HFF-Myc (cell line): Measurements from ENCODE around the gene RAD51B.
A peak's percentile ranks its signal among the peaks of the same experiment; 100 is the strongest.

Source experiments
- DNase-seq: peaks from one replicate; pipeline ENCODE4 v3.0.0-alpha.2; 2011; ENCODE audit warnings: low read depth; ENCODE audit errors: extremely low read depth
- H3K4me3 ChIP-seq: replicated peaks from 2 replicates; pipeline ENCODE4 v1.5.1; 2011; ENCODE audit warnings: low read depth, mild to moderate bottlenecking, control low read depth, low read length
- TF ChIP-seq, protein P1 (sequence below): IDR thresholded peaks from 2 replicates; pipeline ENCODE4 v1.5.1; 2012; ENCODE audit warnings: mild to moderate bottlenecking, low read depth, low read length, control low read depth; ENCODE audit errors: missing control alignments

RAD51B gene

DNA sequence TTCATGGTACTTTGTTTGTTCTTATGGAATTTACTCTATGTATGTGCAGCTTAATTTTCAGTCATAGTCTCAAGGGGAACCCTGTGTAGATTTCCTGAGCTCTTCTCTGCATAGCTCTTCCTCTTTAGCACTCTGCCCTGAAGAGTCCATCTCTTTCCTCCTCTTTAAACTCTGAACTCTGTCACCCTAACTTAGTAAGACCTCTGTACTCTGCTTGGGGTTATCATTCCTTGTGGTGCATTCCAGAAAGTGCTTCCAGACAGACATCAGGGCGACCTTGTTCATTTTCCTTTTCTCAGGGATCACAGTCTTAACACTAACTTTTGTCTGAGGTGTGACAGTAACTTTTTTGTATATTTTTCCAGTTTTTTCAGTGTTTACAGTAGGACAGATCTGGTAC, 179.3 kb downstream of the RAD51B start:
- TF ChIP-seq, protein P1, sequence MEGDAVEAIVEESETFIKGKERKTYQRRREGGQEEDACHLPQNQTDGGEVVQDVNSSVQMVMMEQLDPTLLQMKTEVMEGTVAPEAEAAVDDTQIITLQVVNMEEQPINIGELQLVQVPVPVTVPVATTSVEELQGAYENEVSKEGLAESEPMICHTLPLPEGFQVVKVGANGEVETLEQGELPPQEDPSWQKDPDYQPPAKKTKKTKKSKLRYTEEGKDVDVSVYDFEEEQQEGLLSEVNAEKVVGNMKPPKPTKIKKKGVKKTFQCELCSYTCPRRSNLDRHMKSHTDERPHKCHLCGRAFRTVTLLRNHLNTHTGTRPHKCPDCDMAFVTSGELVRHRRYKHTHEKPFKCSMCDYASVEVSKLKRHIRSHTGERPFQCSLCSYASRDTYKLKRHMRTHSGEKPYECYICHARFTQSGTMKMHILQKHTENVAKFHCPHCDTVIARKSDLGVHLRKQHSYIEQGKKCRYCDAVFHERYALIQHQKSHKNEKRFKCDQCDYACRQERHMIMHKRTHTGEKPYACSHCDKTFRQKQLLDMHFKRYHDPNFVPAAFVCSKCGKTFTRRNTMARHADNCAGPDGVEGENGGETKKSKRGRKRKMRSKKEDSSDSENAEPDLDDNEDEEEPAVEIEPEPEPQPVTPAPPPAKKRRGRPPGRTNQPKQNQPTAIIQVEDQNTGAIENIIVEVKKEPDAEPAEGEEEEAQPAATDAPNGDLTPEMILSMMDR = no peak
- no peak overlapping the region for H3K4me3 ChIP-seq

DNA sequence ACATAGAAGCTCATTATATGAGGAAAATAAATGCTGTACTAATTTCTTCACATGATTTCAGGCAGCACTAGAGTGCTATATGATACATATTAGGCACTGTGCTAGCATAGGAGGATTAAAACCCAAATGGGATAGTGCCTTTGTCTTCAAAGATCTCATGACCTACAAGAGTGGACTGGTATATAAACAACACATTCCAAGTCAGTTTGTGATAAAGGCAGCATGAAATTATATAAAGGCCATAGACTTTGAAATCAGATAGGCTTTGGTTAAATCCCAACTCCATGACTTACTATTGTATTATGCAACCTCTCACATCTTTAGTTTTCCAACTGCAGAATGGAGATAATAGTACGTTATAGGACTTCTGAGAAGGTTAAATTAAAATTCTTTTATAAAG, 179.7 kb downstream of the RAD51B start:
- H3K4me3 ChIP-seq = no peak overlapping the region
- DNase-seq = no peak
- TF ChIP-seq, protein P1 = no peak

More for the DNA sequence above, 179.3 kb downstream of the RAD51B start:
- DNase-seq = no peak

DNA sequence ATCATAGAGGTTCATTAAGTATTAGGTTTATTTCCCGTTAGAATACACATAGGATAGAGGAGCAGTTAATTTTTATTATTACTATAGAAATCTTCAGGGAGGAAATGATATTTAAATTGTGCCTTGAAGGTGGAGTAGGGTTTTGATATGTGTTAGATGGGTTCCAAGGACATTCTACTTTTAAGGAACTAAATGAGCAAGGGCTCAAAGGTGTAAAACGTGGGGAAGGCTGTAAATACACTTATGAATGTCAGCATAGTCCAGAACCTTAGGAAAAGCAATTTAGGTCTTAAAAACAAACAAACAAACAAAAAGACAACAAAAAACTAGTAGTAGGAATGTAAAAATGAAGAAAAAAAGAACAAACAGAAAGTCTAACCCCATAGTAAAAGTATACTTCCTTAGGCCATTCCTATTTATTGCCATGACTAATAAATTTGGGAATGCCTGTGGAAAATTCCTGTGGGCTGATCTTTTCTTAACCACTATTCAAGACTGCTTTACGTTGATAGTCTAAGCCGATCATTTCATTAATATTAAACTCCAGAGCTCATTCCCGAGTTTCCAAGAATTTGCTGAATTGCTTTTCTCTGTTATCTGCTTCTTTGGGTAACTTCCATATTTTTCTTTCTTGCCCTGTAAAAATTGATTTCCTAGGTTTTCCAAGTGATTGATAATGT, 180.3 kb downstream of the RAD51B start:
- H3K4me3 ChIP-seq = no peak overlapping the region; the same call in 1 of the 2 replicates
- DNase-seq = peak; percentile 84
- TF ChIP-seq, protein P1 = no peak

DNA sequence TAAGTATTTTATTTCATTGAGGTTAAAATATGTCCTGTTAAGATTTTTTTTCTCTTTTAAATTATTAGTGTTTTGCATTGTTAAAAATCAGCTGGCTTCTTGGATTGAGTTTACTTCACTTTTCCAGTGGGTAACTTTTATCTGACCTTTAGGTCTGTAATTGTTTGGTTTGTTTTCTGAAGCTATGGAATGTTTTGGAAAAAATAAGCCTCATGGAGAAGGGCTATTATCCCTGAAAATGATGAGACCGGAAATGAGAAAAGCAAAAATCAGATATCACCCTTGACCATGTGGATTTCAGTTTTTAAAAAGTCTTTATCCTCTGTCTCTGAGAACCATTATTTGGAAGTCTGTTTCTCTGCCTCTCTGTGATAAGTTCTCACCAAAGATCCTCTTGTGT, 180.9 kb downstream of the RAD51B start:
- H3K4me3 ChIP-seq = no peak overlapping the region; the same call in 1 of the 2 replicates
- DNase-seq = no peak
- TF ChIP-seq, protein P1 = no peak

DNA sequence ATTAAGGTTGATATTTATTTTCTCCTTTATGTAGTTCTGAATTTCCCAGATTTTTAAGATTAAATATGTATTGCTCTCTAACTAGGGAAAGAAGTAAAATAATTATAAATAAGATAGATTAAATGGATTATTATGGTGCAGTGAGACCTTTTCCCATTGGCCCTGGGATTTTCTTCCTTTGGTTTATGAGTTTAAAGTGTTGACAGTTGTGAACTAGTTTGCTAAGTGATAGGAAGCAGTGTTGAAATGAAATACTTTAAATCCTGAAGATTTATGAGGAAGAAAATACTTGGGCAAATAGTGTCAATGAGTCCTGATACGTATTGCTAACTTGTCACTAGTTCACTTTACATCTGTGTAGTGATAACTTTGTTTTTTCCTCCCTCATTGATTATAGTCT, 188.9 kb downstream of the RAD51B start:
- no peak overlapping the region for H3K4me3 ChIP-seq
- no peak for DNase-seq
- TF ChIP-seq, protein P1 = no peak

DNA sequence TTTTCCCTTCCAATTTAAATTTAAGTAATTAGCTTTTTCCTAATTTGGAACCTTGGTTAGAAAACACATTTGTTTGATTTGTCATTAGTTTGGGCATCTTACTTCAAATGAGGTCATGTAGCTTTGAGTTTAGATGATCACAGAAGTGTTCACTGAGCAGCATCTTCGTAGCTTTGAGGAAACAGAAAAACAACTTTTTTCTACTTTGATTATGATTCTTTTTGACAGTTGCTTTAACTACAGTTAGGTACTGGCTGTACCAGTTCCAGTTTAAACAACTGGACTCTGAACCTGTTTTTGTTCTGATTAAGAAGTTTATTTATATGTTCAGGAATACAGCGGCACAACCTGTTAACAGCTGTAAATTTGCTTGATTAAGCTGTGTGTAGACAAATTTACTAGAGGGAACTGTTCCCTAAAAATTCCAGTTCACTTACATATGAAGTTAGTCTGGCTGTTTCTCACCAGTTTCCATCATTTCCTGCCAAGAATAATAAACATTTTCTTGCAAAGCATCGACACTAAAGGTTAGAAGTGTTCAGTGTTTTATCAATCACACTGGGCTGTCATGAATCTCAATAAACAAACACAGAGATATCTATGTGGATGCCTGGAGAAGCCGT, 191.9 kb downstream of the RAD51B start:
- TF ChIP-seq, protein P1 = no peak
- DNase-seq = no peak
- no peak overlapping the region for H3K4me3 ChIP-seq
